Uterus (tissue), 4 donors: ENCODE data around the gene DCP1B. TPM values are rescaled to one million over a fixed set of nuclear protein-coding genes. Genes with fewer than 3 reads are reported as not detected.

ENCODE experiments used
- DNase-seq, 2 donors: peaks; one replicate each; pipeline ENCODE4 v3.0.0-alpha.2; 2019 to 2020
- H3K27ac ChIP-seq, 2 donors: fragments of 200-600 bp; sonication (generic); 1 replicate in 1 of 2; 2 replicates in 1 of 2; pipeline ENCODE4 v1.5.1; 2016 to 2018
- H3K27me3 ChIP-seq, 2 donors: fragments of 200-600 bp; sonication (generic); one replicate each; pipeline ENCODE4 v1.5.1; 2018 to 2019; ENCODE audit warnings: control low read depth in 1 of 2
- H3K36me3 ChIP-seq, 2 donors: fragments of 200-600 bp; sonication (generic); one replicate each; pipeline ENCODE4 v1.5.1; 2019; ENCODE audit warnings: control low read depth in 1 of 2
- H3K4me1 ChIP-seq, 2 donors: fragments of 200-600 bp; sonication (generic); one replicate each; pipeline ENCODE4 v1.5.1; 2018 to 2019; ENCODE audit warnings: control low read depth in 1 of 2
- H3K4me3 ChIP-seq, 2 donors: fragments of 200-600 bp; sonication (generic); 1 replicate in 1 of 2; 2 replicates in 1 of 2; pipeline ENCODE4 v1.5.1; 2018 to 2019; ENCODE audit warnings: mild to moderate bottlenecking in 1 of 2
- H3K9me3 ChIP-seq, 2 donors: fragments of 200-600 bp; sonication (generic); one replicate each; pipeline ENCODE4 v1.5.1; 2019; ENCODE audit warnings: control low read depth in 1 of 2
- CTCF ChIP-seq, 4 experiments: fragments of 200-600 bp in 2 of 4; fragments of 450-650 bp in 2 of 4; sonication (generic) in 2 of 4; IDR thresholded peaks; one replicate each; pipeline ENCODE4 v1.5.1; 2016 to 2019; ENCODE audit warnings: antibody characterized with exemption in 4 of 4, mild to moderate bottlenecking in 2 of 4, moderate library complexity in 1 of 4
- POLR2A ChIP-seq, 2 donors: fragments of 450-650 bp; IDR thresholded peaks; one replicate each; pipeline ENCODE4 v1.6.1; 2016; ENCODE audit warnings: antibody characterized with exemption in 2 of 2, mild to moderate bottlenecking in 1 of 2, moderate library complexity in 1 of 2
- intact Hi-C: fragments of 100-400 bp; cut with DNase I; formaldehyde crosslinking; loops from one replicate; pipeline ENCODE4 v1.15.1; 2023; ENCODE audit warnings: low total_unique reads
- total RNA-seq, 4 donors: library from RNA; depleted of rRNA in 3 of 4; stranded (reverse); fragments of >200 nt in 3 of 4; gene quantifications; one replicate each; pipeline versions ENCODE4 v1.1.0 to v1.2.4, GENCODE V29; 2014 to 2023
- donor health status: DM: yes; HTN: yes; CAD: no.

Gene DCP1B
- total RNA-seq, 4 donors from 2014 or later = 13.6 to 34.4 (median 20.7) TPM

GRCh38 chr12:1936406-1937320, 67.6 kb downstream of the DCP1B start:
- peak; percentile 60 for DNase-seq
- H3K27ac ChIP-seq = peak overlapping the region; percentile 37 to 40
- peaks cover 5 to 9% of the 10 kb centered on the region in 2 donors for H3K4me1 ChIP-seq
- no peaks in the 10 kb centered on the region for H3K36me3 ChIP-seq
- H3K9me3 ChIP-seq = no peaks in the 10 kb centered on the region
- intact Hi-C loops = loop anchor here (5.0 to 10.0 kb wide), 2 partner anchors 98 to 139 kb away; no protein-coding TSS in a partner anchor
- H3K27me3 ChIP-seq = no peaks in the 10 kb centered on the region
- H3K4me3 ChIP-seq = no peak overlapping the region
- TF ChIP-seq CTCF (IDR thresholded peaks at IDR 0.05) (no peak), POLR2A (IDR thresholded peaks at IDR 0.05) (no peak)

GRCh38 chr12:1935700-1936378, 68.4 kb downstream of the DCP1B start:
- TF ChIP-seq CTCF (IDR thresholded peaks at IDR 0.05) (no peak), POLR2A (IDR thresholded peaks at IDR 0.05) (no peak)
- intact Hi-C loops = loop anchor here (5.0 to 10.0 kb wide), 2 partner anchors 99 to 139 kb away; no protein-coding TSS in a partner anchor
- Histone ChIP-seq H3K4me1 (peaks cover 5 to 9% of the 10 kb centered on the region in 2 donors), H3K27ac (peak overlapping the region; percentile 37 to 40), H3K4me3 (no peak overlapping the region), H3K9me3 (no peaks in the 10 kb centered on the region), H3K36me3 (no peaks in the 10 kb centered on the region), H3K27me3 (no peaks in the 10 kb centered on the region)
- peak in 1 of 2 donors; percentile 13 for DNase-seq

- DNase-seq = peak in 1 of 2 donors; percentile 14
- Histone ChIP-seq H3K9me3 (no peaks in the 10 kb centered on the region), H3K4me3 (no peak overlapping the region), H3K36me3 (no peaks in the 10 kb centered on the region), H3K27me3 (no peaks in the 10 kb centered on the region), H3K4me1 (peaks cover 5 to 9% of the 10 kb centered on the region in 2 donors), H3K27ac (no peak overlapping the region)
- intact Hi-C loops = loop anchor here (5.0 to 10.0 kb wide), 2 partner anchors 100 to 138 kb away; no protein-coding TSS in a partner anchor
- TF ChIP-seq POLR2A (IDR thresholded peaks at IDR 0.05) (no peak), CTCF (IDR thresholded peaks at IDR 0.05) (no peak)
Observed at GRCh38 chr12:1935242-1935641, 69.0 kb downstream of the DCP1B start.

- Histone ChIP-seq H3K27ac (no peak overlapping the region), H3K27me3 (no peaks in the 10 kb centered on the region), H3K36me3 (no peaks in the 10 kb centered on the region), H3K4me1 (peaks cover 5 to 9% of the 10 kb centered on the region in 2 donors), H3K4me3 (no peak overlapping the region), H3K9me3 (no peaks in the 10 kb centered on the region)
- TF ChIP-seq CTCF (IDR thresholded peaks at IDR 0.05) (no peak), POLR2A (IDR thresholded peaks at IDR 0.05) (no peak)
- DNase-seq = peak in 1 of 2 donors; percentile 12
- intact Hi-C loops = loop anchor here (5.0 to 10.0 kb wide), 2 partner anchors 100 to 138 kb away; no protein-coding TSS in a partner anchor
Observed at GRCh38 chr12:1934831-1935230, 69.4 kb downstream of the DCP1B start.
